Right lobe of liver (tissue), 4 donors: ENCODE measurements around the gene BHLHE40.

Source experiments
- POLR2A ChIP-seq: fragments of 450-650 bp; IDR thresholded peaks from one replicate; pipeline ENCODE4 v1.6.1; 2017; ENCODE audit warnings: antibody characterized with exemption, mild to moderate bottlenecking
- TF ChIP-seq, protein P1 (sequence below), 4 donors: fragments of 200-600 bp in 3 of 4; fragments of 450-650 bp in 1 of 4; IDR thresholded peaks; one replicate each; pipeline versions ENCODE4 v1.5.1 to v1.8.0; 2016 to 2022; ENCODE audit warnings: antibody characterized with exemption in 4 of 4, mild to moderate bottlenecking in 2 of 4
- donor health status: DM: no; HTN: no; CAD: no.
- donor health status: DM: no; HTN: no; CAD: no.
- donor health status: DM: no; HTN: yes; CAD: no.

DNA sequence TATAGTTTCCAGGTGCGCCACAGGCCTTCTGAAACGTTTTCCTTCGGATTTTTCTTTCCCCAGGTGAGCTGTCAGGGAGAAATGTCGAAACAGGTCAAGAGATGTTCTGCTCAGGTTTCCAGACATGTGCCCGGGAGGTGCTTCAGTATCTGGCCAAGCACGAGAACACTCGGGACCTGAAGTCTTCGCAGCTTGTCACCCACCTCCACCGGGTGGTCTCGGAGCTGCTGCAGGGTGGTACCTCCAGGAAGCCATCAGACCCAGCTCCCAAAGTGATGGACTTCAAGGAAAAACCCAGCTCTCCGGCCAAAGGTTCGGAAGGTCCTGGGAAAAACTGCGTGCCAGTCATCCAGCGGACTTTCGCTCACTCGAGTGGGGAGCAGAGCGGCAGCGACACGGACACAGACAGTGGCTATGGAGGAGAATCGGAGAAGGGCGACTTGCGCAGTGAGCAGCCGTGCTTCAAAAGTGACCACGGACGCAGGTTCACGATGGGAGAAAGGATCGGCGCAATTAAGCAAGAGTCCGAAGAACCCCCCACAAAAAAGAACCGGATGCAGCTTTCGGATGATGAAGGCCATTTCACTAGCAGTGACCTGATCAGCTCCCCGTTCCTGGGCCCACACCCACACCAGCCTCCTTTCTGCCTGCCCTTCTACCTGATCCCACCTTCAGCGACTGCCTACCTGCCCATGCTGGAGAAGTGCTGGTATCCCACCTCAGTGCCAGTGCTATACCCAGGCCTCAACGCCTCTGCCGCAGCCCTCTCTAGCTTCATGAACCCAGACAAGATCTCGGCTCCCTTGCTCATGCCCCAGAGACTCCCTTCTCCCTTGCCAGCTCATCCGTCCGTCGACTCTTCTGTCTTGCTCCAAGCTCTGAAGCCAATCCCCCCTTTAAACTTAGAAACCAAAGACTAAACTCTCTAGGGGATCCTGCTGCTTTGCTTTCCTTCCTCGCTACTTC, 3.8 kb downstream of the BHLHE40 start:
- TF ChIP-seq, protein P1, sequence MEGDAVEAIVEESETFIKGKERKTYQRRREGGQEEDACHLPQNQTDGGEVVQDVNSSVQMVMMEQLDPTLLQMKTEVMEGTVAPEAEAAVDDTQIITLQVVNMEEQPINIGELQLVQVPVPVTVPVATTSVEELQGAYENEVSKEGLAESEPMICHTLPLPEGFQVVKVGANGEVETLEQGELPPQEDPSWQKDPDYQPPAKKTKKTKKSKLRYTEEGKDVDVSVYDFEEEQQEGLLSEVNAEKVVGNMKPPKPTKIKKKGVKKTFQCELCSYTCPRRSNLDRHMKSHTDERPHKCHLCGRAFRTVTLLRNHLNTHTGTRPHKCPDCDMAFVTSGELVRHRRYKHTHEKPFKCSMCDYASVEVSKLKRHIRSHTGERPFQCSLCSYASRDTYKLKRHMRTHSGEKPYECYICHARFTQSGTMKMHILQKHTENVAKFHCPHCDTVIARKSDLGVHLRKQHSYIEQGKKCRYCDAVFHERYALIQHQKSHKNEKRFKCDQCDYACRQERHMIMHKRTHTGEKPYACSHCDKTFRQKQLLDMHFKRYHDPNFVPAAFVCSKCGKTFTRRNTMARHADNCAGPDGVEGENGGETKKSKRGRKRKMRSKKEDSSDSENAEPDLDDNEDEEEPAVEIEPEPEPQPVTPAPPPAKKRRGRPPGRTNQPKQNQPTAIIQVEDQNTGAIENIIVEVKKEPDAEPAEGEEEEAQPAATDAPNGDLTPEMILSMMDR (IDR thresholded peaks at IDR 0.05) = no peak
- peak; percentile 14 for TF ChIP-seq POLR2A
